ENCODE data around the gene MACC1. TPM values are rescaled to one million over a fixed set of nuclear protein-coding genes. Genes with fewer than 3 reads are reported as not detected.
A peak's percentile ranks its signal among the peaks of the same experiment; 100 is the strongest.

MACC1 gene
- total RNA-seq, 1 donor, result 0.36 TPM

GRCh38 chr7:20176578-20177242, 40.5 kb downstream of the MACC1 start:
- H3K79me2 ChIP-seq (ENCODE audit: insufficient read depth, low read length), result no peaks in the 10 kb centered on the region
- no peaks in the 10 kb centered on the region for H3K36me3 ChIP-seq (ENCODE audit: insufficient read depth, low read length)
- no peak for TF ChIP-seq CTCF (IDR thresholded peaks at IDR 0.05; ENCODE audit: extremely low read depth, low read depth, low read length)
- H3K4me1 ChIP-seq (ENCODE audit: insufficient read depth, low read length), result no peaks in the 10 kb centered on the region
- H3K27ac ChIP-seq (ENCODE audit: low read depth, low read length), result no peak overlapping the region
- no peaks in the 10 kb centered on the region for H4K20me1 ChIP-seq (ENCODE audit: insufficient read depth, low read length)
- no peak for DNase-seq (ENCODE audit: insufficient read length, low spot score, missing footprints)
- no peak overlapping the region for H2AFZ ChIP-seq (ENCODE audit: low read length)
- no peak overlapping the region for H3K4me3 ChIP-seq (ENCODE audit: insufficient read depth, low read length)
- no peaks in the 10 kb centered on the region for H3K27me3 ChIP-seq (ENCODE audit: insufficient read depth, low read length)
- H3K9me3 ChIP-seq (ENCODE audit: low read depth, low read length), result no peaks in the 10 kb centered on the region
- H3K4me2 ChIP-seq (ENCODE audit: insufficient read depth, low read length), result no peak overlapping the region

- Histone ChIP-seq H3K79me2 (ENCODE audit: insufficient read depth, low read length) (no peaks in the 10 kb centered on the region), H3K4me3 (ENCODE audit: insufficient read depth, low read length) (no peak overlapping the region), H3K4me2 (ENCODE audit: insufficient read depth, low read length) (no peak overlapping the region), H3K9me3 (ENCODE audit: low read depth, low read length) (no peaks in the 10 kb centered on the region), H4K20me1 (ENCODE audit: insufficient read depth, low read length) (no peaks in the 10 kb centered on the region), H3K4me1 (ENCODE audit: insufficient read depth, low read length) (peaks cover 3% of the 10 kb centered on the region), H2AFZ (ENCODE audit: low read length) (no peak overlapping the region), H3K27me3 (ENCODE audit: insufficient read depth, low read length) (no peaks in the 10 kb centered on the region), H3K27ac (ENCODE audit: low read depth, low read length) (no peak overlapping the region), H3K36me3 (ENCODE audit: insufficient read depth, low read length) (no peaks in the 10 kb centered on the region)
- no peak for DNase-seq (ENCODE audit: insufficient read length, low spot score, missing footprints)
- no peak for TF ChIP-seq CTCF (IDR thresholded peaks at IDR 0.05; ENCODE audit: extremely low read depth, low read depth, low read length)
Measured at GRCh38 chr7:20173828-20174227, 43.4 kb downstream of the MACC1 start.

- Histone ChIP-seq H3K4me1 (ENCODE audit: insufficient read depth, low read length) (peaks cover 3% of the 10 kb centered on the region), H3K27ac (ENCODE audit: low read depth, low read length) (no peak overlapping the region), H2AFZ (ENCODE audit: low read length) (no peak overlapping the region), H3K79me2 (ENCODE audit: insufficient read depth, low read length) (no peaks in the 10 kb centered on the region), H3K4me2 (ENCODE audit: insufficient read depth, low read length) (no peak overlapping the region), H3K9me3 (ENCODE audit: low read depth, low read length) (no peaks in the 10 kb centered on the region), H3K27me3 (ENCODE audit: insufficient read depth, low read length) (no peaks in the 10 kb centered on the region), H4K20me1 (ENCODE audit: insufficient read depth, low read length) (no peaks in the 10 kb centered on the region), H3K4me3 (ENCODE audit: insufficient read depth, low read length) (no peak overlapping the region), H3K36me3 (ENCODE audit: insufficient read depth, low read length) (no peaks in the 10 kb centered on the region)
- no peak for DNase-seq (ENCODE audit: insufficient read length, low spot score, missing footprints)
- peak; percentile 63 for TF ChIP-seq CTCF (IDR thresholded peaks at IDR 0.05; ENCODE audit: extremely low read depth, low read depth, low read length)
Measured at GRCh38 chr7:20172736-20173334, 44.3 kb downstream of the MACC1 start.

- no peaks in the 10 kb centered on the region for H4K20me1 ChIP-seq (ENCODE audit: insufficient read depth, low read length)
- no peak overlapping the region for H3K4me3 ChIP-seq (ENCODE audit: insufficient read depth, low read length)
- H3K27ac ChIP-seq (ENCODE audit: low read depth, low read length), result no peak overlapping the region
- H3K9me3 ChIP-seq (ENCODE audit: low read depth, low read length), result no peaks in the 10 kb centered on the region
- peak; percentile 36 for DNase-seq (ENCODE audit: insufficient read length, low spot score, missing footprints)
- no peak for TF ChIP-seq CTCF (IDR thresholded peaks at IDR 0.05; ENCODE audit: extremely low read depth, low read depth, low read length)
- peak overlapping the region; percentile 44 for H2AFZ ChIP-seq (ENCODE audit: low read length)
- peaks cover 9% of the 10 kb centered on the region for H3K4me1 ChIP-seq (ENCODE audit: insufficient read depth, low read length)
- H3K4me2 ChIP-seq (ENCODE audit: insufficient read depth, low read length), result no peak overlapping the region
- no peaks in the 10 kb centered on the region for H3K79me2 ChIP-seq (ENCODE audit: insufficient read depth, low read length)
- no peaks in the 10 kb centered on the region for H3K36me3 ChIP-seq (ENCODE audit: insufficient read depth, low read length)
- H3K27me3 ChIP-seq (ENCODE audit: insufficient read depth, low read length), result no peaks in the 10 kb centered on the region
Measured at GRCh38 chr7:20170633-20171032, 46.6 kb downstream of the MACC1 start.
